C1 segment of cervical spinal cord (tissue), 14 donors: ENCODE results near the gene NOL4L.
A peak's percentile ranks its signal among the peaks of the same experiment; 100 is the strongest.

Source experiments
- DNase-seq, 14 donors: peaks; one replicate each; lab custom pipeline; 2025; lab: John Stamatoyannopoulos, UW

The NOL4L gene

GRCh38 chr20:32458837-32459220 is 126.3 kb downstream of the NOL4L start:
- no peak for DNase-seq

GRCh38 chr20:32458061-32458836 is 126.9 kb downstream of the NOL4L start:
- DNase-seq = peak in 2 of 14 donors; percentile 28 to 61

GRCh38 chr20:32457479-32457986 is 127.6 kb downstream of the NOL4L start:
- peak in 12 of 14 donors; percentile 34 to 80 (median 62) for DNase-seq

GRCh38 chr20:32456869-32457478 is 128.2 kb downstream of the NOL4L start:
- DNase-seq = peak in 7 of 14 donors; percentile 41 to 73 (median 59)

- DNase-seq = no peak
Measured at GRCh38 chr20:32455901-32456701, 129.0 kb downstream of the NOL4L start.

- peak in 1 of 14 donors; percentile 71 for DNase-seq
Measured at GRCh38 chr20:32455171-32455900, 129.8 kb downstream of the NOL4L start.

- peak in 1 of 14 donors; percentile 65 for DNase-seq
Measured at GRCh38 chr20:32454164-32455145, 130.7 kb downstream of the NOL4L start.

- DNase-seq = no peak
Measured at GRCh38 chr20:32453467-32454163, 131.5 kb downstream of the NOL4L start.

GRCh38 chr20:32452776-32453466 is 132.2 kb downstream of the NOL4L start:
- DNase-seq = no peak

- no peak for DNase-seq
Measured at GRCh38 chr20:32451682-32452461, 133.3 kb downstream of the NOL4L start.

GRCh38 chr20:32451340-32451681 is 133.8 kb downstream of the NOL4L start:
- DNase-seq = no peak

GRCh38 chr20:32450484-32451061 is 134.6 kb downstream of the NOL4L start:
- no peak for DNase-seq

GRCh38 chr20:32449890-32450401 is 135.2 kb downstream of the NOL4L start:
- DNase-seq = peak in 1 of 14 donors; percentile 34

- peak in 2 of 14 donors; percentile 40 to 42 for DNase-seq
Measured at GRCh38 chr20:32449057-32449889, 135.9 kb downstream of the NOL4L start.

- peak in 2 of 14 donors; percentile 32 to 39 for DNase-seq
Measured at GRCh38 chr20:32448306-32449056, 136.7 kb downstream of the NOL4L start.
